ENCODE measurements around the gene DNAH8.

DNAH8 gene

GRCh38 chr6:38701551-38701950 is 13.6 kb upstream of the DNAH8 start:
- DNase-seq, result no peak

- peak; percentile 91 for DNase-seq
Observed at GRCh38 chr6:38702558-38703397, 12.3 kb upstream of the DNAH8 start, which contains the start of gene GLO1. TSS of gene GLO1 (minus strand) at chr6:38703145. CDS start at chr6:38703054, 91 bp downstream.

- no peak for DNase-seq
Observed at GRCh38 chr6:38703949-38704590, 11.0 kb upstream of the DNAH8 start.

GRCh38 chr6:38705924-38706323 is 9.2 kb upstream of the DNAH8 start:
- no peak for DNase-seq

- no peak for DNase-seq
Observed at GRCh38 chr6:38708496-38708895, 6.6 kb upstream of the DNAH8 start.

- no peak for DNase-seq
Observed at GRCh38 chr6:38713812-38714211, 1.3 kb upstream of the DNAH8 start.

GRCh38 chr6:38714239-38715015 is 684 bp upstream of the DNAH8 start:
- no peak for DNase-seq

GRCh38 chr6:38716825-38717224 is 1.7 kb downstream of the DNAH8 start:
- no peak for DNase-seq

- no peak for DNase-seq
Observed at GRCh38 chr6:38719358-38719757, 4.2 kb downstream of the DNAH8 start.

GRCh38 chr6:38720295-38720694 is 5.2 kb downstream of the DNAH8 start:
- DNase-seq, result no peak

GRCh38 chr6:38722038-38722437 is 6.9 kb downstream of the DNAH8 start:
- no peak for DNase-seq

- DNase-seq, result no peak
Observed at GRCh38 chr6:38722727-38723334, 7.7 kb downstream of the DNAH8 start.

GRCh38 chr6:38723783-38724182 is 8.7 kb downstream of the DNAH8 start:
- no peak for DNase-seq

GRCh38 chr6:38724343-38724742 is 9.2 kb downstream of the DNAH8 start:
- no peak for DNase-seq

- DNase-seq, result no peak
Observed at GRCh38 chr6:38725414-38726183, 10.5 kb downstream of the DNAH8 start.

GRCh38 chr6:38728203-38728602 is 13.1 kb downstream of the DNAH8 start:
- DNase-seq, result no peak

GRCh38 chr6:38730140-38730862 is 15.2 kb downstream of the DNAH8 start:
- no peak for DNase-seq

- DNase-seq, result no peak
Observed at GRCh38 chr6:38736951-38737350, 21.8 kb downstream of the DNAH8 start.

GRCh38 chr6:38738261-38738660 is 23.1 kb downstream of the DNAH8 start:
- DNase-seq, result no peak

- DNase-seq, result no peak
Observed at GRCh38 chr6:38739532-38739931, 24.4 kb downstream of the DNAH8 start.

- DNase-seq, result no peak
Observed at GRCh38 chr6:38749473-38749872, 34.4 kb downstream of the DNAH8 start.

Measured in GOT3 (cell line).